HG03139 (cell line): ENCODE results near the gene XRCC1.
"Not testable (repeated sequence)": the region's sequence is repeated elsewhere in the genome, so short reads cannot be mapped to it uniquely, and the experiment has no call there.

Source experiments
- ATAC-seq: cut with Tn5 transposase; IDR thresholded peaks from one replicate; pipeline ENCODE4 v1.9.1; 2021; ENCODE audit not compliant: unreplicated experiment

The XRCC1 gene

DNA sequence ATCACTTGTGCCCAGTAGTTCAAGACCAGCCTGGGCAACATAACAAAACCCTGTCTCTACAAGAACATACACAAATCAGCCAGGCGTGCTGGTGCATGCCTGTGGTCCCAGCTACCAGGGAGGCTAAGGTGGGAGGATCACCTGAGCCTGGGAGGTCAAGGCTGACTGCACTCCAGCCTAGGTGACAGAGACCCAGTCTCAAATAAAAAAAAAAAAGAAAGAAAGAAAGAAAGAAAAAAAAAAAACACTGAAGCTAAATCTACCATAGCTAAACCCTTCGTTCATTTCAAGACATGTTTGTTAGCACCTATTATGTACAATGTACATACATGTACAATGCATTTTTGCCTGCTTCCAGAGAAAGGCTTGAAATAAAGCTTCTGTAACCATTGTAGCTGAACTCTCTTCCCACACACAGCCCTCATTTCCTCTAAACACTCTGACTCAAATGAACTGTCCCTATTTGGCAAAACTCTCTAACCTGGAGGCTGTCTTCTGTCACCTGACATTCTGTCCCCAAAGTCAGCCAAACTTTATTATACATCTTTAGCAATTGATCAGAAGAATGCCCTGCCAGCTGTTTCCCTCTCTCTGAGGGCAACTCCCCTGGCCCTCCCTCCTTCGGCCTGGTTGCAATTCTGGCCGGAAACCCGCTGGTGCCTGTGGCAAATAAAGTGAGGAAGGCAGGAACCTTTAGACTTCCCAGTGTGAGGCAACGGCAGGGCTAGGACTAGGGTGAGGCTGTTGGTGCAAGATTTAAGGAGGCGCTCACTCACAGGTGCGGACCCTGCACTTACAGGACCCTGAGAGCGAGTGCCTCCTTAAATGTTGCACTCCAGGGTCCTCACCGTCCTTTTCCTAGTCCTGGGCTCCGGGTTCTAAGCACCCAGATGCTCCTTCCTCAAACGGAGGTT is 50.1 kb downstream of the XRCC1 start:
- ATAC-seq, result no peak

DNA sequence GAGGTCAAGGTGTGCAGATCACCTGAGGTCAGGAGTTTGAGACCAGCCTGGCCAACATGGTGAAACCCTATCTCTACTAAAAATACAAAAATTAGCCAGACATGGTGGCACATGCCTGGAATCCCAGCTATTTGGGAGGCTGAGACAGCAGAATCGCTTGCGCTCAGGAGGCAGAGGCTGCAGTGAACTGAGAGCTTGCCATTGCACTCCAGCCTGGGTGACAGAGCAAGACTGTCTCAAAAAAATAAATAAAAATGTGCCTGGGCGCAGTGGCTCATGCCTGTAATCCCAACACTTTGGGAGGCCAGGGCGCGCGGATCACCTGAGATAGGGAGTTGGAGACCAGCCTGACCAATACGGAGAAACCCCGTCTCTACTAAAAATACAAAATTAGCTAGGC is 51.6 kb downstream of the XRCC1 start:
- ATAC-seq, result not testable (repeated sequence)

GRCh38 chr19:43522929-43523328 is 52.4 kb downstream of the XRCC1 start:
- no peak for ATAC-seq

DNA sequence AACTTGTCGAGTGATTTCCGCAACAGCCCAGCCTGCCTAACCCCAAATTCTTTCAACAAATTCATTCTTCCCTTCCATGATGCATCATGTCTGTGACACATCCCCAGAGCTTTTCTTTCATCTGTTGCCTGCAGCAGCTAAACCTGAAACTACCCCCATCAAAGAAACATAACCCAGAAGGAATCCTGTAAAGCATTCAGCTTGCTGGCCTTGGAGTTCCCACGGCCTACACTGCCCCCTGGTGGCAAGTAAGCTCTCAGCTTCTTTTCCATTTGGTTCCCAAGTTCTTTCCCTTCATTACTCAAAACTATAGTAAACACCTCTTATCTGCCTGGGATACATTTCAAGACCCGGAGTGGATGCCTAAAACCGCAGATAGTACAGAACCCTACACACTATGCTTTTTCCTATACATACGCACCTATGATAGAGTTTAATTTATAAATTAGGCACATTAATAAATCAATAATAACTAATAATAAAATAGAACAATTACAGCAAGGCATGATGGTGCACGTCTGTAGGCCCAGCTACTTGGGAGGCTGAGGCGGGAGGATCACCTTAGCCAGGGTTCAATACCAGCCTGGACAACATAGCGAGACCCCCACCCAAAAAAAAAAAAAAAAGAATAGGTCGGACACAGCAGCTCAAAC is 55.8 kb downstream of the XRCC1 start:
- ATAC-seq, result no peak

DNA sequence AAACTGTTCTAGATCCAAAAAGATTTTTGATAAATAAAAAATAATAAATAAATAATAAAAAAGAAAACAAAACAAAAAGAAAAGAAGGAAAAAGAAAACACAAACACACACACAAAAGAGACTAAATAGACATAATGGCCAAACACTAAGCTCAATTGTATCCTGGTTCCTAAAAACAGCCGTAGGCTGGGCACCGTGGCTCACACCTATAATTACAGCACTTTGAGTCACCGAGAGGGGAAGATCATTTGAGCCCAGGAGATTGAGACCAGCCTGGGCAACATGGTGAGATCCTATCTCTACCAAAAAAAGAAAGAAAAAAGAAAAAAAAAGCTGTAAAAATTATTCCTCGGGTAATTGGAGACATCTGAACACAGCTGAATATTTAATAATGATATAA is 57.3 kb downstream of the XRCC1 start:
- ATAC-seq, result no peak

DNA sequence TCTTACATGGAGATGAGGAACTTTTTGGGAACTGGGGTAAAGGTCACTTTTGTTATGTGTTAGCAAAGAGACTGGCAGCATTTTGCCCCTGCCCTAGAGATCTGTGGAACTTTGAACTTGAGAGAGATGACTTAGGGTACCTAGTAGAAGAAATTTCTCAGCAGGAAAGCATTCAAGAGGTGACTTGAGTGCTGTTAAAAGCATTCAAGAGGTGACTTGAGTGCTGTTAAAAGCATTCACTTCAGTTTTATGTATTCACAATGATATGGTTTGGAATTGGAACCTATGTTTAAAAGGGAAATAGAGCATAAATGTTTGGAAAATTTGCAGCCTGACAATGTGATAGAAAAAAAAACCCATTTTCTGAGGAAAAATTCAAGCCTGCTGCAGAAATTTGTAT is 62.9 kb downstream of the XRCC1 start:
- not testable (repeated sequence) for ATAC-seq

GRCh38 chr19:43511324-43511723 is 64.0 kb downstream of the XRCC1 start:
- no peak for ATAC-seq

DNA sequence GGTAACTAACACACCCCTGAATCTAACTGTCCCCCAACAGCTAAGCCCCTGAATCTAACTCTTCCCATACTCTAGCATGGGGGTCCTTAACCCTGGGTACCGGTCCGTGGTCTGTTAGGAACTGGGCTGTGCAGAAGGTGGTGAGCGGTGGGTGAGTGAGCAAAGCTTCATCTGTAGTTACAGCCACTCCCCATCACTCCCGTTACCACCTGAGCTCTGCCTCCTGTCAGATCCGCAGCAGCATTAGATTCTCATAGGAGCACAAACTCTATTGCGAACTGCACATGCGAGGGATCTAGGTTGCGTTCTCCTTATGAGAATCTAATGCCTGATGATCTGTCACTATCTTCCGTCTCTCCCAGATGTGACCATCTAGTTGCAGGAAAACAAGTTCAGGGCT is 64.6 kb downstream of the XRCC1 start:
- no peak for ATAC-seq

- no peak for ATAC-seq
Measured at GRCh38 chr19:43507880-43508279, 67.4 kb downstream of the XRCC1 start.

DNA sequence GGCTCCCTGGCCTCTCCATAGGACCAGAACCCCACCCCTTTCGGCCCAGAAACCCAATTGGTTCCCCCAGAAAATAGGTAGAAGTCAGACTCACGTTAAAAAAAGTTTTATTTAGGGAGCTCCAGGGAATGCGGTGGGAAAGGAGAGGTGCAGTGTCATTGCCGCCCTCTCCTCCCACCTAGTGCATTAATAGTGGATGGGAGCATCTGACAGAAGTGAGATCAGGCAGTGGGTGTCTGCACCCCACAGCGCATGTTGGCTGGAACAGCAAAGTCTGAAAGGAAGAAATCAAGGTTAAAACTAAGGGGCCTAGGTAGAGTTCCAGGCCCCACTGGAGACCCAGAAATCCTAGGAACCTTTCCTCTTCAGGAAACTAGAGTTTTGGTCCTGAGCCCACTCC is 68.7 kb downstream of the XRCC1 start:
- ATAC-seq, result no peak

GRCh38 chr19:43505941-43506340 is 69.4 kb downstream of the XRCC1 start:
- no peak for ATAC-seq

DNA sequence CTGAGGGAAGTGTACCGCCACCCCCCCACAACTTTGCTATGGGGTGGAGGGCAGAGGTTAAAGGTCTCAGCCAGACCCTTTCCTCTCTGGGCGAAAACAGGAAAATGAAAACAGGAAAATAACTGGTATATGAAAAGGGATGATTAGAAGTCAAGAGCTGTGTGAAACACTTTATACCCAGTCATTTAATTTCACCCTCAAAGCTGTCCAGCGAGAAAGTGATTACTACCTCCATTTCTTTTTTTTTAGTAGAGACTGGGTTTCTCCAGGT is 70.2 kb downstream of the XRCC1 start:
- ATAC-seq, result no peak

GRCh38 chr19:43504426-43505185 is 70.7 kb downstream of the XRCC1 start, which contains the start of gene PHLDB3:
Gene PHLDB3 (minus strand): TSS chr19:43504746. CDS start chr19:43504118, 628 bp downstream.
- ATAC-seq, result peak; percentile 15

- peak; percentile 89 for ATAC-seq
Measured at GRCh38 chr19:43503501-43504425, 71.6 kb downstream of the XRCC1 start.

- no peak for ATAC-seq
Measured at GRCh38 chr19:43502419-43502976, 72.8 kb downstream of the XRCC1 start.

- no peak for ATAC-seq
Measured at GRCh38 chr19:43501661-43502418, 73.5 kb downstream of the XRCC1 start.

- ATAC-seq, result no peak
Measured at GRCh38 chr19:43499042-43499441, 76.3 kb downstream of the XRCC1 start.

DNA sequence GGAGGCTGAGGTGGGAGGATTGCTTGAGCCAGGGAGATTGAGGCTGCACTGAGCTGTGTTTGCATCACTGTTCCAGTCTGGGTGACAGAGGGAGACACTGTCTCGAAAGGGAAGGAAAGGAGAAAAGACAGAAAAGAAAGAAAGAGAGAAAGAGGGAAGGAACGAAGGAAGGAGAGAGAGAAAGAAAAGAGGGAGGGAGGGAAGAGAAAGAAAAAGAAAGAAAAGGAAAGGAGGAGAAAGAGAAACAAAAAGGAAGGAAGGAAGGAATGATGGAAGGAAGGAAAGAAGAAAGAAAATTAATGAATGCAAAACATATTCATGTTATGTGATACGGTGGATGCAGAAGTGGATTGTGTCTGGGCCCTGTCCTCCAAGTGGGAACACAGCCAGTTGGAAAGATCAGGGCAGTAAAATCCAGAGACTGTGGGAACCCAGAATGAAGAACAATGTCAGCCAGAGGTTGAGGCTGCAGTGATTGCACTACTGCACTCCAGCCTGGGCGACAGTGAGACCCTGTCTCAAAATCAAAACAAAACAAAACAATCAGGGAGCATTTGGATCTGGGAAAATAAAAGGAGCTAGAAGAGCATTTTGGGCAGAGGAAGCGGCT is 77.0 kb downstream of the XRCC1 start:
- ATAC-seq, result no peak

DNA sequence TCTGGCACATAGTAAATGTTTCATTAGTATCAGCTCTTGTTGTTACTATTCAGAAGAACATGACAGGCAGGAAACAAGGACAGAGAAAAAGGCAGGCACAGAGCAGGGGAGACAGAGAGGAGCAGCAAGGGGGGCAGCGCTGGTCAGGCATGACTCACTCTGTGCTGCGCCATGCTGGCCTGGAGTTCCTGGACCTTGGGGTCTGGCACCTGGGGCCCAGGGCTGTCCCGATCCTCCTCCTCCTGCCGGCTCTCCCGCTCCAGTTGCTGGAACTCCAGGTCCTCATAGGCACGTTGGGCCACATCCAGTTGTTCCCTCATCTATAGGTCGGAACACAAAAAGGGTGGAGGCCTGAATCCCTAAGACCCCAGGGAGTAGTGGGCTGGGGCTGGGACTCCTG is 78.4 kb downstream of the XRCC1 start:
- no peak for ATAC-seq
